ENCODE data around the gene TMEM201.

The TMEM201 gene

DNA sequence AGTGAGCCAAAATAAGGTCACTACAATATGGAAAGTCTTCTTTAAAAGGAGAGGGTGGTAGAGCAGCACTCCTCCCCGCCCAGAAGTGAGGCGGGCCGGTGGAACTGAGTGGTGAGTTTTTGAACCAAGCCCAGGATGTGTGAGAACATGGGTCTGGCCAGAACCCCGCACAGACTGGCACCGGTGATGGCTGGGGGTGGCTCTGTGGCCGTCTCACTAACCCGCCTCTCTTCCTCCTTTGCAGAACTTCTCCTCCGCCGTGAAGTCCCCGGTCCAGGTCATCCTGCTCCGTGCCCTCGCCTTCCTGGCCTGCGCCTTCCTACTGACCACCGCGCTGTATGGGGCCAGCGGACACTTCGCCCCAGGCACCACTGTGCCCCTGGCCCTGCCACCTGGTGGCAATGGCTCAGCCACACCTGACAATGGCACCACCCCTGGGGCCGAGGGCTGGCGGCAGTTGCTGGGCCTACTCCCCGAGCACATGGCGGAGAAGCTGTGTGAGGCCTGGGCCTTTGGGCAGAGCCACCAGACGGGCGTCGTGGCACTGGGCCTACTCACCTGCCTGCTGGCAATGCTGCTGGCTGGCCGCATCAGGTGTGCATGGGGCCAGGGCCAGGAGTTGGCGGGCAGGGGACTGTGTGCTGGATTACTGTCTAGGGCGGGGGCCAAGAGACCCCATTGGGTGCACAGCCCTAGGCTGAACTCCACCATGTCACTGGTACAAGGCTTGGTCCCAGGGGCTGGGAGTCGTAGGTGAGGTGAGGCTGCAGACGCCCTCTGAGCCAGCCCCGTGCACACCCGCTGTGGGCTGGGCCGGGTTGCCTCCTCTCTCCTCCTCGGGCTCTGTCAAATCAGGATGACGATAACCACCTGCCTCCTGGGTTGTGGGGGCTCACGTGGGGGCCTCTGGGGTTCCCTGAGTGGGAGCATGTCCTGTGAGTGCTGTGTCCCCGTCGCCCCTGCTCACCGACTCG lies 12.4 kb downstream of the TMEM201 start:
- DNase-seq (ENCODE audit: low read depth, low spot score) = no peak

DNA sequence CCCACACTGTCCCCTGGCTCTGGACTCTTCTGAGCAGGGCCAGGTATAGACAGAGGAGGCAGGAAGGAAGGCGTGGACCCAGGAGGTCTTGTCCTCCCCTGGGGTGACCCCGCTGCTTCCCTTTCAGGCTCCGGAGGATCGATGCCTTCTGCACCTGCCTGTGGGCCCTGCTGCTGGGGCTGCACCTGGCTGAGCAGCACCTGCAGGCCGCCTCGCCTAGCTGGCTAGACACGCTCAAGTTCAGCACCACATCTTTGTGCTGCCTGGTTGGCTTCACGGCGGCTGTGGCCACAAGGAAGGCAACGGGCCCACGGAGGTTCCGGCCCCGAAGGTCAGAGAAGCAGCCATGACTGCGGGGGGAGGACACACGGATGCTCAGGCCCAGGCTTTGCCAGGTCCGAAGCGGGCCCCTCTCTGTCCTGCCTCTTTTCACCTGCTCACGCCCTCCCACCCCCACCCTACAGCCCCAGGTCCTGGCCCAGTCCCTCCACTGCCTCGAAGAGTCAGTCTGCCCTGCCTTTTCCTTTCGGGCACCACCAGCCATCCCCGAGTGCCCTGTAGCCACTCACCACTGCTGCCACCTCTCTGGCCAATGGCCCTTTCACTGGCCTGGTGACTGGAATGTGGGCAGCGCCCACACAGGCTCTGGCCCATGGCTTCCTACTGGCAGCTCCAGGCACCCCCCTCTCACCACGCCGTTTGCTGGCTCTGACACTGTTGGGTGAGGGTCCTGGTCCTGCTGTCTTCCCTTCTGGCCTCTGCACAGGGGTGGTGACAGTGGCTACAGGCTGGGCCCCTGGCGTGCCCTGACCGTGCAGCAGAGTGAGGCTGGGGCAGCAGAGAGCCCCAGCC lies 13.5 kb downstream of the TMEM201 start:
- no peak for DNase-seq (ENCODE audit: low read depth, low spot score)

DNA sequence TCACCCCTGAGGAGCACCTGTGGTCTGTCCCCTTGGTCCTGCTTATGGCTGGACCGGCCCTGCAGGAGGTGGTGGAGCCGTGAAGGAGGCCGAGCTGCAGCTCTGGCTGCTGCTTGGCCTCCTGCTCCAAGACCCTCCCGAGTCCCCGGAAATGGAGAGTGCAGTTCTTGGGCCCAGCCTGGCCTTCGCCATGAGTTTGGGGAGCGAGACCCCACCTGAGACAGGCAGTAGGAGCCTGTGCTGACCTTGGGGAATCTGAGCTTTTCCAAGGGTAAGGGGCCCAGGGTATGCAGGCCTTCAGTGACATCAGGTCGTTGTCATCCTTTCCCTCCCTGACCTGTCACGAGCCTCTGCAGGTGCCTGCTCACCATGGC lies 14.1 kb downstream of the TMEM201 start:
- no peak for DNase-seq (ENCODE audit: low read depth, low spot score)

DNA sequence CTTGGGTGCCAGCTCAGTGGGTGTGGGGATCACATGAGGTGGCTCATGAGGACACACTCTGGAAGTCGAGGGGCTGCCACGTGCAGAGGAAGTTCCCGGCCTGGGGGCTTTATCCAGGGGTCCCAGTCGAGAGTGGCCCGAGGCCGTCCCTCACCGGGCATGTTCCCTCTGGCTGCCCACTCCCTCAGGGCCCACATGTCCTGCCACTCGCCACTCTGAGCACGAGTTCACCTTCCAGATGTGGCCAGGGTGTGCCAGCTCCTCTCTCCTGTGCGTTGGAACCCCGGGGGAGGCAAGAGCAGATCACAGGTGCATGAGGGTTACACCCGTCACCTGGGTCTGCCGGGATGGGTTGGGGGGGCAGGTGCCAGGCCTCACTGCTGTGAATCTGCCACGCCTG lies 14.6 kb downstream of the TMEM201 start:
- no peak for DNase-seq (ENCODE audit: low read depth, low spot score)

DNA sequence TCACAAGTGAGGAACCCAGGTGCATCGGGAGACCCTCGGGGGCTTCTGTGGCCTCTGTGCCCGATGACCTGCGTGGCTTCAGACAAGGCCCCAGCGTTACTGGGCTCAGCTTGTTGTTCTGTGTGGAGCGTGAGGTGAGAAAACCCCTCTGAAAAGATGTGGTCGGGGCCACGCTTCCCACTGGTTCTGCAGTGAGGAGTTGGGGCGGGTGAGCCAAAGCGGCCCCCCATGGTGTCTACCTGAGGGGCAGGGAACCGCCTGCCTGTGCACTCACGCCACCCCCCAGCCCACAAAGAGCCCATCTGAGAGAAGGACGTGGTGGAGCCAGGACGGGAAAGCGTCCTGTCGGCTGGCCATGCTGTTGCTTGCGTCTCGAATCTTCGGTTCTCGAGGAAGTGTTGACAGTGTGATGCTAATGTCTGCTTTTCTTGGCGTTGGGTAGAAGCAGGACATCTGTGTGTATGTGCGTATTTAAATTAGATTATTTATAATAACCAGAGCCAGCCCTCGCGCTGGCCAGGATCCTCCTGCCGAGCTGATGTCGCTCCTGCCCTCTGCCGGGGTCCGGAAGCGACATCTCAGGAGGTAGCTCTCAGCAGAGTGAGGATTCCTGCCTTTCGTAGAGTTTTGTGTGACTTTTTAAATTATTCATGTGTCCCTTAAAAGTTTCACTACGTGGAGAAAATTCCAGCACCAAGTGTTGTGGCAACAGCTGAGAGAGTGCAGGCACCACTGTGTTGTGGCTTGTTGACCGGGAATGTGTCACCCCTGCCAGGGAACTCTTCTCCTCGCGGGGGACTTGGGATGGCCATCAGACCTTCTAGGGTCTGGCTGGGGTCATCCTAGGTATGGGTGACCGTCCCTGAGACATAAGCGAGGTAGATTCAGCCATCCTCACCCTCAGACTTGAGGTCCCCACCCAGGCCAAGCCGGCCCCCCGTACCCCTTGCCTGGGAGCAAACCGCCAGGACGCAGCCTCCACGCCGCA lies 15.3 kb downstream of the TMEM201 start:
- DNase-seq (ENCODE audit: low read depth, low spot score) = no peak

DNA sequence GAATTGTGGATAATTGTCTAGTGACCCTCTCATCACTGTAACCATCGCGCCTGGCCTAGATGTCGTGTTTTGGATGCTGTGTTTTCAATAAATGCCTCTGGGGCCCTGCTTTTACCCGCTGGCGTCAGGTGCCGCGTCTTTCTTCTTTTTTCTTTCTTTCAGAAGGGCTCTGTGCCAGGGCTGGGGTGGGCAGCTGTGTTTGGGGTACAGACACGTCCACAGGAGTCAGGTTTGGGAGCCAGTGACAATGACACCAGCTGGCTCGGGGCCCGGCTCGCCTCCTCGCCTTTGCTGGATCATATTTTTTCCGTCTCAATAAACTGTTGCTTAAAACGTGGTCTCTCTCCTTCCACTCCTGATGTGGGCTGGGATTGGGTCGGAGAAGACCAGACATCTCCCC lies 16.1 kb downstream of the TMEM201 start:
- no peak for DNase-seq (ENCODE audit: low read depth, low spot score)

DNA sequence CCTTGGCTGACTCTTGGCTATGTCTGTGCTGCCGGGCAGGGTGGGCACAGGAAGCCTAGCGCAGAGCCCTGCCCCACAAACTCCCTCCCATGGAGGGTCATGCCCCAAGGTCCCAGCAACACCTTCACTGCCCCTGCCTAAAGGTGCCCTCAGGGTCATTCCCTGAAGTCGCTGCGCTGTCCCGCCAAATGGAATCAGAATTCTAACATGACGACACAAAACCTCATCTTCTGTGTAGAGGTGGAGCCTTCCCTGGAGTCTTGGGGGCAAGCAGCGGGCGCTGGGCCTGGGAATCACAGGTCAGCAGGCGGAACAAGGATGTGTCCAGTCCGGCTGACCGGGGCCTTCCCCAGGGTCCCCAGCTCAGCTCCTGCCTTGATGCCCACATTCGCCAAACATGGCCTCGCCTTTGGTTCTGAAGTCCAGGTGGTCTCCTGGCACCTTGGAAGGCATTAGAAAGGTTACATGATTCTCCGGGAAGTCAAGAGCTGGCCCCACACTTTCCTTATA lies 17.3 kb downstream of the TMEM201 start:
- DNase-seq (ENCODE audit: low read depth, low spot score) = no peak

DNA sequence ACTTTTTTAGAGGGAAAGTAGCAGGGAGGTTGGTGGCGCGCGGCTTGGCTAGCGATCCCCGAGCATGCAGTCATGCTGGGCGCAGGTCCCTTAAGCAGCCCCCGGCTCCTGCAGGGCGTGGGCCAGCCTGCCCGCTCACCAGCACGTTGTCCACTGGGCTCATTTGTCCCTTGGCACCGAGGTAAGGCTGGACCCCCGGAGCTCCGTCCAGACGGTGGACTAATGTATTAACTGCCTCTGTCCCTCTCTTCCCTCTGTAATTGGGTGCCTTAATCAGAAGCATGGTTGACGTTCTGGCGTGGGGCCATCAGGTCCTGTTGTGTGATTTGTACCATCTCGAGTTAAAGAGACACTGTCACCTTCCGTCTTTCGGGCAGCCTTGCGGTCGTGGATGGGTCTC lies 17.7 kb downstream of the TMEM201 start:
- DNase-seq (ENCODE audit: low read depth, low spot score) = no peak

DNA sequence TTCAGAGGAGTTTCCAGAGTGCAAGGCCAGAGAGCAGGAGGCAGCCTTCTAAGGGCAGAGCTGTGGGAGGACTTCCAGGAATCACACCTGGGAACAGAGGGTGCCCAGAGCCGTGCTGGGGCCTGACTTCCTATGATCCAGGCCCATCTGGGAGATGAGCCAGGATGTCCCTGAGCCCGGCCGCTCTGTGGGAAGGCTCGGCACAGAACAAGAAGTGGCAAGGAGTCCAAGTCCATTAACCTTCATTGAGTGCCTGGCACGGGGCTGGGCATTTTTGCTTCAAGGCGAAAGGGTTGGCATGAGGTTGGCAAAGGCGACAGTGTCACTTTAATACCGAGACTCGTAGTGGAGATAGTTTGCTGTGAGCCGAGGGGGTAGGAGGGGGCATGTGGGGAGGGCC lies 18.2 kb downstream of the TMEM201 start:
- DNase-seq (ENCODE audit: low read depth, low spot score) = no peak

DNA sequence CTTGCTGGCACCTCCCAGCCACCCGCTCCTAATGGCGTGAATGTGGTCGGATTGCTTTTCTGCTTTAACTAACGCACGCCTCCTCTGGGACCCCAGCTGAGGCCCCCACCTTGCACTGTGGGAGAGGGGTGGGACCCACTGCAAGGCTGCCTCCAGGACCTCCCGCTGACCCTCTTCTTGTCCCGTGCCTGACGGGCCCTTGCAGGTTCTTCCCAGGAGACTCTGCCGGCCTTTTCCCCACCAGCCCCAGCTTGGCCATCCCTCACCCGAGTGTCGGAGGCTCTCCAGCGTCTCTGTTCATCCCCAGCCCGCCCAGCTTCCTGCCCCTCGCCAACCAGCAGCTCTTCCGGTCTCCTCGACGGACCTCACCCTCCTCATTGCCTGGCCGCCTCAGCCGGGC lies 18.6 kb downstream of the TMEM201 start:
- no peak for DNase-seq (ENCODE audit: low read depth, low spot score)

DNA sequence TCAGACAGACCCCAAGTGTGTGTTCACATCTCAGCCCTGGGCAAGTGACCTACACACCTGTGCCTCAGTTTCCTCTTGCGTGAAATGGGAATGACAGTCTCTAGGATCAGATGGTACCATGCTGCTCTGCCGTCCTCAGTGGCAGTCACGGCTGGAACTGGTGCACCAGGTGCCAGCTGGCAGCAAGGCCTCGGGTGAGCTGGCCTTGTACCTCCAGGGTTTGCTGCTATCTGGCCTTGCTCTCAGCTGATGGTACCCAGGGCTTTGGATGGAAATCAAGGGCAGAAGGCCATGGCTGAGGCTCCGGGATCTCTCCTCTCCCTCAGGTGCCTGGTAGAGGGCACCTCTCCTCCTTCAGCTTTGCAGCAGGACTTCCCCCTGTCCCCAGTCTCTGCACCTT lies 21.3 kb downstream of the TMEM201 start:
- no peak for DNase-seq (ENCODE audit: low read depth, low spot score)

DNA sequence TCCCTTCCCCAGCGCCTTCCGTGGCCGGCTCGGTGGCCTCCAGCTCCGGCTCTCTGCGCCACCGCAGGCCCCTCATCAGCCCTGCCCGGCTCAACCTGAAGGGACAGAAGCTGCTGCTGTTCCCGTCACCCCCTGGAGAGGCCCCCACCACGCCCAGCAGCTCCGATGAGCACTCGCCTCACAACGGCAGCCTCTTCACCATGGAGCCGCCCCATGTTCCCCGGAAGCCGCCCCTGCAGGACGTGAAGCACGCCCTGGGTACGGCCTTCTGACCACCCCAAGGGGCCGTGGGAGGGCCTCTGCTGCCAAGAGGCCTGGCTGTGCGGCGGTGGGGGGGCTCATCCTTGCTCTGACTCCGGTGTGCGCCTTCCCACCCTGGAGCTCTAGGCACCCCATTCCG lies 21.8 kb downstream of the TMEM201 start:
- no peak for DNase-seq (ENCODE audit: low read depth, low spot score)

DNA sequence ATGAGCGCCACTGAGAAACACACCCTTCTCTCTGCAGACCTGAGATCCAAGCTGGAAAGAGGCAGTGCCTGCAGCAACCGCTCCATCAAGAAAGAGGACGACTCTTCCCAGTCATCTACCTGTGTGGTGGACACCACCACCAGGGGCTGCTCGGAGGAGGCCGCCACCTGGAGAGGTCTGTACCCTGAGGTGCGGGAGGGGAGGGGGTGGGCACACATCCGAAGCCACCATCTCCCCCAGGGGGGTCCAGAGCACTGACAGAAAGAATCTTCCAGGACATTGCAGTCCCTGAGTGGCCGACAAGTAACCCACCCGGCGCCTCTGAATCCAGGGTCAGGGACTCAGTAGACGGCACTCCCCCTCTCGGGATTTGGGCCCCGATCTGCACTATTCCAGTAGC lies 23.0 kb downstream of the TMEM201 start:
- DNase-seq (ENCODE audit: low read depth, low spot score) = no peak

DNA sequence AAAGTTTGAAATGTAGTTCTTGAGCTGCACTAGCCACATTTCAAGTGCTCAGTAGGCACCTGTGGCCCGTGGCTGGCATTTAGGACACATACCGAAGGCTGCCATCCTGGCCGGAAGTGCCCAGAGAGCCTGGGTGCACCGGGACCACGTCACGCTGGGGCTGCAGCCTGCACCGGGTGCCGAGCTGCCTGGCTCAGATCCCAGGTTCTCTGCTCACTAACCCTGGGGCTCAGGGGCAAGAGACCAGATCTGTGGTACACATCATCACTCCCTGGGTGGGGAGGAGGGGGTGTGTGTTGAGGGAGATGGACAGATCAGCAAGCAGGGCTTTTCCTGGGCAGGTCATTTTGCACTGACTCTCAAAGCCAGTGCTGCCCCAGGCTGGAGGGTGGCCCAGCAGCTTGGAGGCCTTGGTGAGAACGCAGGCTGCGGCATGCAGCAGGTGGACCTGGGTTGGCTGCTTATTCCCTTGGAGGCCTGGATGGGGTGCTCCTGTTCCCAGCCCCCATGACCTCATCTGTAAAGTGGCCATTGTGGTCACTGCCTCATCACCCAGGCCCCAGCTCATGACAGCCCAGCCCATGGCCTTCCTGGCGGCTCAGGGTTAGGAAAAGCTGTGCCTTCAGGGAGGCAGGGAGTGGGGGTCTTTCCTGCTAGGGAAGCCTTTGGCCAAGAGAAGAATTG lies 23.6 kb downstream of the TMEM201 start:
- DNase-seq (ENCODE audit: low read depth, low spot score) = no peak

DNA sequence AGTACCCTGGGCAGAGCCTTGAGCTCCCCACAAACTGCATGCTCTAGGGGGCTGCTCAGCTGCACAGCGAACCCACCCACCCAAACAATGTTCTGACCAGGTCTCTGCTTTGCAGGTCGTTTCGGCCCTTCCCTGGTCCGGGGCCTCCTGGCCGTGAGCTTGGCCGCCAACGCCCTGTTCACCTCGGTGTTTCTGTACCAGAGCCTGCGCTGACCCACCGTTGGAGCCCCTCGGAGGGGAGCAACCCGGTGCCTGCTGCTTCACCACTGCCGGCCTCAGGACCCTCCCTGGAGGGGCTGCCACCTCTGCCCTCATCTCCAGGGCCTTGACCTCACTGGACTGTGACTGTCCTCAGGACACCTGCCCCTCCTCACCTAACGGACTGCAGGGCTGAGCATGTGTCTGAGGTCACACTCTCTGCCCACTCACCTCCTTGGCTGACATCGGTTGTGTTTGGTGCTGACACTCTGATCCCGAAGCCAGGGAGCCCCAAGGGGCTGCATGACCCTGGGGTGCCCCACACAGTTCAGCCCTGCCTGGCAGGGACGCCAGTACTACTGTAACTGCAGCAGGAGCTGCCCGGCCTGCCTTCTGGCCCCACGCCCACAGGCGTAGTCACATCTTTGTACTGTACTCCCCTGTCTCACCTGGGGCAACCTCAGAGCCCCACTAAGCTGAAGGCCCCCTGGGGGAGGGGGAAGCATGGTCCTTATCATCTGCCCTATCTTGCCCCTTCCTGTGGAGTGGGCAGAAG lies 24.3 kb downstream of the TMEM201 start:
- DNase-seq (ENCODE audit: low read depth, low spot score) = no peak

DNA sequence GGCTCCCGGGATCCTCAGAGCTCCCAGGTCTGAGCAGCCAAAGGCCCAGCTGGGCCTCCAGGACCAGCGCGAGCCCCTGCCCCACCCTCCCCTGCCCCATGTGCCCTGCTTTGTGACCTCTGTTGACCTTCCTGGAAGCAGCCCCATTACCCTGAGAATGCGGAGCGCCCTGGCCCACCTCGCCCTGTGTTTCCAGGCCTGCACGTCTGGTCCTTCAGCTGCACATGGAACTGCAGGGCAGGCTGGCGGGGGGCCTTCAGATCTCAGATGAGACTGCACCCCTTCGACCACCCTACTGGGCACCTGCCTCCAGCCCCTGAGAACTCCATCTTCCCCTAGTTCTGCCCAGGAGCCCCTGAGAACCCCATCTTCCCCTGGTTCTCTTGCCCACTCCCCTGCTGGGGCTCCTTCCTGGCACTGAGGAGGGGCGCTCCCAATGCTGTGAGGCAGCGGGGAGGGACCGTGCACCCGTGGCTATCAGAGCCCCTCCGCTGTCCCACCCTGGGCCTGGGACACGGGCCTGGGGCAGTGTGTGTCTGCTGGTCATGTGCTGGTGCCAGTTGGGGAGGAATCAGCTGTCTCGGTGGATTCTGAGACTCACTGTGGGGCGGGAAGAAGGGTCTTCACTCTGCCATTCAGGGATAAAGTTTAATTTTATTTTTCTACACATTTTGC lies 25.1 kb downstream of the TMEM201 start:
- no peak for DNase-seq (ENCODE audit: low read depth, low spot score)

DNA sequence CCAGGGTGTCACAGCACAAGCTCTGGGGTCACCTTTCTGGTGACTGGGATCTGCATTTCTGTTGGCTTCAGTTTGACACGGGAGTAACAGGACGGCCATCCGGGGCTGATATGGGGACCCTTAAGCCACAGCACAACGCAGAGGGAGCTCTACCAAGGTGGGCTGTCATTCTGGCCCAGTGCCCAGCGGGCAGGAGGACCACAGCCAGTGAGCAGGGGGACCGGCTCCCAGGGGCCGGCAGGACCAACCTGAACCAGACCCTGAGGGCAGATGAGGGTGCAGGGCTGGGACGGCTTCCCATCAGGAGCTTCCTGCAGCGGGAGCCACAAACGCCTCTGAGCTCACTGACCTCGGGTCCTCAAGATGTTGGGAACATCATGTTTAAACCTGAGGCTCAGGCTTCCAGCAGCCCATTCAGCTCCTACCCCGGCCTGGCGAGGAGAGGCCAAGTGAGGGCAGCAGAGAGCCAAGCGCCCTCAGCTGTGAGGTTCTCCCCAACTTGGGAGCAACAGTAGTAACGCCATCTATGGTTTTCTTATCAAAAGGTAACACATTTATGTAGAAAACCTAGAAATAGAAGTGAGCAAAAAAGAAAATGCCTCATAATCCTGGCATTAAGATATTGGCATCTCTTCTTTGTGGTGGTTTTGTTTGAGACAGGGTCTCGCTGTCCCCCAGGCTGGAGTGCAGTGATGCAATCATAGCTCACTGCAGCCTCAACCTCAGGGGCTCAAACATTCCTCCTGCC lies 26.8 kb downstream of the TMEM201 start:
- DNase-seq (ENCODE audit: low read depth, low spot score) = no peak

DNA sequence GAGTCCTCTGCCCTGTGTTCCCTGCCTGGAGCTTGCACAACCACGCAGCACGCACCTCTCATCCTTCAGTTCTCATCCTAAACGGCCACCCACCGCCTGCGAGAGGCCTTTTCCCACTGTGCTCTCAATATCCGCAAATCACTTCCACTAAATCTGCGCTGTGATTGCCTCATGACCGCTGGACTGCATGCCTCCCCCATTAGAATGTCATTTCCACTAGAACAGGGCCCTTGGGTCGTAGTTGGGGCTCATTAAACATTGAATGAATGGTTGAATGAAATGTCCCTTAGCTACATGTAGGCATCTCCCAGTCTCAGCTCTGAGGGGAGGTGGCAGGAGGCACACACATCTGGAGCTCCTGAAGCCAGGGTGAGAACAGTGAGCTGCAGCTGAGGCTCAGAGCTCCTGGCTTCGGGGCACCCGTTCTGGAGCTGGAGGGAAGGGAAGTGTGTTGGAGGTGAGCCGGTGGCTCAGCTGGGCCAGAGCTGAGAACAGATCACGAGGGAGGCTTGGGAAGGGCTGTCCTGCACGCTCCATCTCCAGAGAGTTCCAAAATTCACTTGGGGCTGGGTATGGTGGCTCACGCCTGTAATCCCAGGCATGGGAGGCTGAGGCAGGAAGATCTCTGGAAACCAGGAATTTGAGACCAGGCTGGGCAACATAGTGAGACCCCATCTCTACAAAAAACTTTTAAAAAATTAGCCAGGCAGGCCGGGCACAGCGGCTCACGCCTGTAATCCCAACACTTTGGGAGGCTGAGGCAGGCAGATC lies 30.4 kb downstream of the TMEM201 start:
- no peak for DNase-seq (ENCODE audit: low read depth, low spot score)
